Right lobe of liver (tissue), 4 donors: Measurements from ENCODE around the gene COPA.

Experiments used
- POLR2A ChIP-seq: fragments of 450-650 bp; IDR thresholded peaks from one replicate; pipeline ENCODE4 v1.6.1; 2017; ENCODE audit warnings: antibody characterized with exemption, mild to moderate bottlenecking
- TF ChIP-seq, protein P1 (sequence below), 4 donors: fragments of 200-600 bp in 3 of 4; fragments of 450-650 bp in 1 of 4; IDR thresholded peaks; one replicate each; pipeline versions ENCODE4 v1.5.1 to v1.8.0; 2016 to 2022; ENCODE audit warnings: antibody characterized with exemption in 4 of 4, mild to moderate bottlenecking in 2 of 4
- donor health status: DM: no; HTN: no; CAD: no.
- donor health status: DM: no; HTN: no; CAD: no.
- donor health status: DM: no; HTN: yes; CAD: no.

DNA sequence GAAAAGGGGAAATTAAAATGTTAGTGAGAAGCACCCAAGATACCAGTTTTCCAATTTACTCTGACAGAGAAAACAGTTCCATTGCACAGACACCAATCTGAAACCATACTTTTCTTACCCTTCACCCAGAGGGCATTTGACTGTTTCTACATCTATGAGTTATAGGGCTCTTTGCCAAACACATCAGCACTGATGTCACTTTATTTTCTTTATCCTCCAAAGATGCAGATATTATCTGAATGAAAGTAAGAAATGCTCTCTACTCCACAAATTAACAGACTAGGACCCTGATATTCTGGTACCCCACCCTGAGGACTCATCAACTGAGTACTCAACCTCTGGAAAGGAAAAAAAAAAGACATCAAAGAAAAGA lies 33.9 kb downstream of the COPA start:
- no peak for TF ChIP-seq POLR2A
- TF ChIP-seq, protein P1, sequence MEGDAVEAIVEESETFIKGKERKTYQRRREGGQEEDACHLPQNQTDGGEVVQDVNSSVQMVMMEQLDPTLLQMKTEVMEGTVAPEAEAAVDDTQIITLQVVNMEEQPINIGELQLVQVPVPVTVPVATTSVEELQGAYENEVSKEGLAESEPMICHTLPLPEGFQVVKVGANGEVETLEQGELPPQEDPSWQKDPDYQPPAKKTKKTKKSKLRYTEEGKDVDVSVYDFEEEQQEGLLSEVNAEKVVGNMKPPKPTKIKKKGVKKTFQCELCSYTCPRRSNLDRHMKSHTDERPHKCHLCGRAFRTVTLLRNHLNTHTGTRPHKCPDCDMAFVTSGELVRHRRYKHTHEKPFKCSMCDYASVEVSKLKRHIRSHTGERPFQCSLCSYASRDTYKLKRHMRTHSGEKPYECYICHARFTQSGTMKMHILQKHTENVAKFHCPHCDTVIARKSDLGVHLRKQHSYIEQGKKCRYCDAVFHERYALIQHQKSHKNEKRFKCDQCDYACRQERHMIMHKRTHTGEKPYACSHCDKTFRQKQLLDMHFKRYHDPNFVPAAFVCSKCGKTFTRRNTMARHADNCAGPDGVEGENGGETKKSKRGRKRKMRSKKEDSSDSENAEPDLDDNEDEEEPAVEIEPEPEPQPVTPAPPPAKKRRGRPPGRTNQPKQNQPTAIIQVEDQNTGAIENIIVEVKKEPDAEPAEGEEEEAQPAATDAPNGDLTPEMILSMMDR (IDR thresholded peaks at IDR 0.05) = no peak
